Activated CD4-positive, alpha-beta memory T cell treated with anti-CD3 and anti-CD28 coated beads for 36 hours (primary cell): ENCODE measurements around the gene LMBR1L. TPM values are rescaled to one million over a fixed set of nuclear protein-coding genes. Genes with fewer than 3 reads are reported as not detected.
"Not testable (repeated sequence)": the region's sequence is repeated elsewhere in the genome, so short reads cannot be mapped to it uniquely, and the experiment has no call there.

Experiments
- CTCF ChIA-PET: fragments of 350-600 bp; sonication (Branson Sonifier 250); formaldehyde crosslinking; loops from one replicate; lab custom pipeline; 2021; ENCODE audit warnings: antibody characterized with exemption, inconsistent platforms; lab: Charles Lee
- POLR2A ChIA-PET: fragments of 350-600 bp; sonication (Branson Sonifier 250); formaldehyde crosslinking; loops from one replicate; lab custom pipeline; 2021; ENCODE audit warnings: antibody characterized with exemption; lab: Charles Lee
- DNase-seq: peaks from one replicate; pipeline ENCODE4 v3.0.0-alpha.2; 2020
- H3K27ac Mint-ChIP-seq: one replicate; pipeline ENCODE4 v1.8.0; 2021; ENCODE audit warnings: mixed read lengths
- H3K27me3 Mint-ChIP-seq: one replicate; pipeline ENCODE4 v1.8.0; 2021; ENCODE audit warnings: mixed read lengths
- H3K36me3 Mint-ChIP-seq: one replicate; pipeline ENCODE4 v1.8.0; 2021; ENCODE audit warnings: mixed read lengths
- H3K4me1 Mint-ChIP-seq: one replicate; pipeline ENCODE4 v1.8.0; 2021; ENCODE audit warnings: low read depth, mixed read lengths
- H3K4me3 Mint-ChIP-seq: one replicate; pipeline ENCODE4 v1.8.0; 2021; ENCODE audit warnings: mild to moderate bottlenecking, mixed read lengths
- H3K9me3 Mint-ChIP-seq: one replicate; pipeline ENCODE4 v1.8.0; 2021; ENCODE audit warnings: mixed read lengths
- intact Hi-C: fragments of 100-400 bp; cut with micrococcal nuclease; formaldehyde crosslinking; loops from one replicate; pipeline ENCODE4 v1.15.1; 2023
- total RNA-seq, 2 experiments: library from RNA; stranded (reverse); gene quantifications; one replicate each; pipeline ENCODE4 v1.2.3, GENCODE V29; 2021

LMBR1L gene
- total RNA-seq, 2 experiments from 2014 or later, result 55.0 to 59.1 TPM

GRCh38 chr12:49131894-49132461 is 21.3 kb upstream of the LMBR1L start:
- Mint-ChIP-seq H3K27me3 (peaks cover 7% of the 10 kb centered on the region), H3K4me3 (peak overlapping the region; percentile 86), H3K27ac (peak overlapping the region; percentile 89), H3K9me3 (no peaks in the 10 kb centered on the region), H3K36me3 (peaks cover 41% of the 10 kb centered on the region), H3K4me1 (peaks cover 45% of the 10 kb centered on the region)
- ChIA-PET CTCF (interaction anchor here (0.8 to 4.4 kb wide), 8 partner anchors 21 to 155 kb away, joined by 3 to 36 read pairs (median 22); partner anchors contain the start of genes DHH, LMBR1L, RHEBL1 and TUBA1A), POLR2A (interaction anchor here (0.5 to 4.7 kb wide), 24 partner anchors 8 to 280 kb away, joined by 3 to 71 read pairs (median 5); partner anchors contain the start of genes DDX23, DHH, LMBR1L and RHEBL1)
- intact Hi-C loops, result loop anchor here (1.0 to 5.0 kb wide), 5 partner anchors 43 to 415 kb away; partner anchors contain the start of genes CCNT1 and TUBA1C
- DNase-seq, result no peak

GRCh38 chr12:49131051-49131893 is 20.6 kb upstream of the LMBR1L start, which contains the start of gene TUBA1B:
Gene TUBA1B (minus strand): TSS chr12:49131395. CDS start chr12:49131300, 95 bp downstream.
- ChIA-PET POLR2A (interaction anchor here (0.5 to 4.7 kb wide), 34 partner anchors 9 to 1097 kb away, joined by 3 to 71 read pairs (median 5); partner anchors contain the start of genes DDX23, DHH, FKBP11 and KANSL2), CTCF (interaction anchor here (0.6 to 4.4 kb wide), 20 partner anchors 21 to 278 kb away, joined by 3 to 36 read pairs (median 5); partner anchors contain the start of genes DHH, LMBR1L, RHEBL1 and TUBA1A)
- intact Hi-C loops, result loop anchor here (1.0 to 5.0 kb wide), 5 partner anchors 42 to 414 kb away; partner anchors contain the start of genes CCNT1 and TUBA1C
- peaks cover 7% of the 10 kb centered on the region for H3K27me3 Mint-ChIP-seq
- H3K4me1 Mint-ChIP-seq, result peaks cover 46% of the 10 kb centered on the region
- DNase-seq, result peak; percentile 92
- H3K27ac Mint-ChIP-seq, result peak within 1 kb of the TSS; percentile 99
- H3K36me3 Mint-ChIP-seq, result peaks cover 44% of the 10 kb centered on the region
- no peaks in the 10 kb centered on the region for H3K9me3 Mint-ChIP-seq
- peak within 1 kb of the TSS; percentile 97 for H3K4me3 Mint-ChIP-seq

GRCh38 chr12:49130151-49131050 is 19.8 kb upstream of the LMBR1L start:
- peaks cover 46% of the 10 kb centered on the region for H3K4me1 Mint-ChIP-seq
- peak overlapping the region; percentile 97 for H3K4me3 Mint-ChIP-seq
- CTCF ChIA-PET, result interaction anchor here (0.6 to 4.4 kb wide), 20 partner anchors 20 to 277 kb away, joined by 3 to 36 read pairs (median 5); partner anchors contain the start of genes DHH, LMBR1L, RHEBL1 and TUBA1A
- DNase-seq, result peak; percentile 96
- H3K27me3 Mint-ChIP-seq, result peaks cover 7% of the 10 kb centered on the region
- no peaks in the 10 kb centered on the region for H3K9me3 Mint-ChIP-seq
- POLR2A ChIA-PET, result interaction anchor here (0.5 to 4.7 kb wide), 32 partner anchors 9 to 1919 kb away, joined by 3 to 71 read pairs (median 4); partner anchors contain the start of genes DDX23, DHH, FKBP11 and KANSL2
- H3K27ac Mint-ChIP-seq, result peak overlapping the region; percentile 99
- intact Hi-C loops, result loop anchor here (1.0 to 5.0 kb wide), 9 partner anchors 20 to 414 kb away; partner anchors contain the start of genes CCNT1, LMBR1L, TUBA1A and TUBA1C
- peaks cover 44% of the 10 kb centered on the region for H3K36me3 Mint-ChIP-seq

- intact Hi-C loops, result loop anchor here (1.0 to 5.0 kb wide), 8 partner anchors 19 to 413 kb away; partner anchors contain the start of genes CCNT1, LMBR1L and TUBA1A
- DNase-seq, result no peak
- Mint-ChIP-seq H3K4me3 (peak overlapping the region; percentile 97), H3K27me3 (peaks cover 7% of the 10 kb centered on the region), H3K27ac (peak overlapping the region; percentile 99), H3K9me3 (no peaks in the 10 kb centered on the region), H3K36me3 (peaks cover 44% of the 10 kb centered on the region), H3K4me1 (peaks cover 46% of the 10 kb centered on the region)
- CTCF ChIA-PET, result interaction anchor here (1.0 to 4.4 kb wide), 13 partner anchors 19 to 276 kb away, joined by 3 to 36 read pairs (median 6); partner anchors contain the start of genes LMBR1L and TUBA1A
- POLR2A ChIA-PET, result interaction anchor here (0.5 to 4.7 kb wide), 15 partner anchors 8 to 1918 kb away, joined by 3 to 71 read pairs (median 6); partner anchors contain the start of genes DHH, FKBP11, LMBR1L and RHEBL1
Measured at GRCh38 chr12:49129332-49130150, 18.9 kb upstream of the LMBR1L start.

GRCh38 chr12:49127971-49128370 is 17.3 kb upstream of the LMBR1L start:
- Mint-ChIP-seq H3K4me3 (peak overlapping the region; percentile 54), H3K36me3 (peaks cover 44% of the 10 kb centered on the region), H3K27ac (peak overlapping the region; percentile 70), H3K4me1 (peaks cover 35% of the 10 kb centered on the region)
- ChIA-PET POLR2A (interaction anchor here (0.8 to 1.1 kb wide), 4 partner anchors 15 to 64 kb away, joined by 3 to 6 read pairs (median 3); partner anchors contain the start of gene LMBR1L), CTCF (interaction anchor here (1.4 to 1.9 kb wide), 3 partner anchors 17 to 64 kb away, joined by 4 to 9 read pairs (median 6); no protein-coding TSS in a partner anchor)
- DNase-seq, H3K9me3 Mint-ChIP-seq, intact Hi-C loops, H3K27me3 Mint-ChIP-seq: not testable (repeated sequence)

- Mint-ChIP-seq H3K27me3 (peaks cover 7% of the 10 kb centered on the region), H3K36me3 (peaks cover 44% of the 10 kb centered on the region), H3K27ac (peak overlapping the region; percentile 70), H3K4me1 (peaks cover 27% of the 10 kb centered on the region), H3K4me3 (peak overlapping the region; percentile 18), H3K9me3 (no peaks in the 10 kb centered on the region)
- intact Hi-C loops, result no loop called here
- DNase-seq, result no peak
- ChIA-PET CTCF (interaction anchor here (0.7 to 1.9 kb wide), 4 partner anchors 16 to 840 kb away, joined by 3 to 9 read pairs (median 5); no protein-coding TSS in a partner anchor), POLR2A (interaction anchor here (0.6 to 1.1 kb wide), 6 partner anchors 14 to 546 kb away, joined by 3 to 6 read pairs (median 3); partner anchors contain the start of genes LMBR1L and RHEBL1)
Measured at GRCh38 chr12:49126852-49127763, 16.5 kb upstream of the LMBR1L start.

GRCh38 chr12:49121047-49121696 is 10.5 kb upstream of the LMBR1L start:
- Mint-ChIP-seq H3K9me3 (no peaks in the 10 kb centered on the region), H3K4me1 (no peaks in the 10 kb centered on the region), H3K27me3 (no peaks in the 10 kb centered on the region), H3K4me3 (no peak overlapping the region), H3K36me3 (no peaks in the 10 kb centered on the region), H3K27ac (no peak overlapping the region)
- intact Hi-C loops, result loop anchor here (5.0 kb wide), 1 partner anchor 34 kb away; no protein-coding TSS in a partner anchor
- CTCF ChIA-PET, result interaction anchor here (0.7 to 3.5 kb wide), 8 partner anchors 23 to 144 kb away, joined by 3 to 11 read pairs (median 4); no protein-coding TSS in a partner anchor
- DNase-seq, result no peak
- POLR2A ChIA-PET, result interaction anchor here (1.0 kb wide), 1 partner anchor 9 kb away, joined by 4 read pairs; no protein-coding TSS in a partner anchor

- CTCF ChIA-PET, result interaction anchor here (0.6 to 4.4 kb wide), 10 partner anchors 12 to 124 kb away, joined by 3 to 48 read pairs (median 6); partner anchors contain the start of genes RHEBL1, TUBA1A and TUBA1B
- H3K36me3 Mint-ChIP-seq, result peaks cover 7% of the 10 kb centered on the region
Measured at GRCh38 chr12:49111206-49111605, 559 bp upstream of the LMBR1L start.

More at GRCh38 chr12:49111206-49111605, 559 bp upstream of the LMBR1L start:
- no peaks in the 10 kb centered on the region for H3K9me3 Mint-ChIP-seq
- POLR2A ChIA-PET, result interaction anchor here (0.6 to 3.5 kb wide), 8 partner anchors 10 to 77 kb away, joined by 3 to 47 read pairs (median 5); partner anchors contain the start of genes RHEBL1, TUBA1A and TUBA1B
- H3K4me1 Mint-ChIP-seq, result peaks cover 24% of the 10 kb centered on the region
- peak overlapping the region; percentile 80 for H3K27ac Mint-ChIP-seq
- peak overlapping the region; percentile 95 for H3K4me3 Mint-ChIP-seq
- intact Hi-C loops, result loop anchor here (5.0 kb wide), 1 partner anchor 1204 kb away; no protein-coding TSS in a partner anchor
- no peaks in the 10 kb centered on the region for H3K27me3 Mint-ChIP-seq
- no peak for DNase-seq
